GM12801 (cell line): ENCODE measurements around the gene CAPRIN2.

Experiments used
- CTCF ChIP-seq: IDR thresholded peaks from one replicate; pipeline ENCODE4 v1.5.1; 2011; ENCODE audit warnings: control low read depth; ENCODE audit not compliant: insufficient read length; ENCODE audit errors: extremely low read depth

CAPRIN2 gene

GRCh38 chr12:30782316-30783173, 27.8 kb upstream of the CAPRIN2 start:
- no peak for TF ChIP-seq CTCF

GRCh38 chr12:30779578-30779977, 24.8 kb upstream of the CAPRIN2 start:
- TF ChIP-seq CTCF: no peak

GRCh38 chr12:30779178-30779577, 24.4 kb upstream of the CAPRIN2 start:
- TF ChIP-seq CTCF: no peak

- TF ChIP-seq CTCF: no peak
These were observed 19.8 kb upstream of the CAPRIN2 start for GRCh38 chr12:30774599-30774998.

GRCh38 chr12:30769802-30770201, 15.1 kb upstream of the CAPRIN2 start:
- TF ChIP-seq CTCF: no peak

- TF ChIP-seq CTCF: no peak
These were observed 9.5 kb upstream of the CAPRIN2 start for GRCh38 chr12:30764251-30764650.

- TF ChIP-seq CTCF: no peak
These were observed 8.3 kb upstream of the CAPRIN2 start for GRCh38 chr12:30763053-30763452.
